Activated CD8-positive, alpha-beta memory T cell treated with anti-CD3 and anti-CD28 coated beads, Interleukin-2, amount 50 U/mL, for 24 hours (primary cell): ENCODE data around the gene PDXDC1.
"Not testable (repeated sequence)": the region's sequence is repeated elsewhere in the genome, so short reads cannot be mapped to it uniquely, and the experiment has no call there.

ENCODE experiments used
- DNase-seq: peaks from one replicate; pipeline ENCODE4 v3.0.0-alpha.2; 2020; ENCODE audit errors: extremely low read depth

The PDXDC1 gene, protein sequence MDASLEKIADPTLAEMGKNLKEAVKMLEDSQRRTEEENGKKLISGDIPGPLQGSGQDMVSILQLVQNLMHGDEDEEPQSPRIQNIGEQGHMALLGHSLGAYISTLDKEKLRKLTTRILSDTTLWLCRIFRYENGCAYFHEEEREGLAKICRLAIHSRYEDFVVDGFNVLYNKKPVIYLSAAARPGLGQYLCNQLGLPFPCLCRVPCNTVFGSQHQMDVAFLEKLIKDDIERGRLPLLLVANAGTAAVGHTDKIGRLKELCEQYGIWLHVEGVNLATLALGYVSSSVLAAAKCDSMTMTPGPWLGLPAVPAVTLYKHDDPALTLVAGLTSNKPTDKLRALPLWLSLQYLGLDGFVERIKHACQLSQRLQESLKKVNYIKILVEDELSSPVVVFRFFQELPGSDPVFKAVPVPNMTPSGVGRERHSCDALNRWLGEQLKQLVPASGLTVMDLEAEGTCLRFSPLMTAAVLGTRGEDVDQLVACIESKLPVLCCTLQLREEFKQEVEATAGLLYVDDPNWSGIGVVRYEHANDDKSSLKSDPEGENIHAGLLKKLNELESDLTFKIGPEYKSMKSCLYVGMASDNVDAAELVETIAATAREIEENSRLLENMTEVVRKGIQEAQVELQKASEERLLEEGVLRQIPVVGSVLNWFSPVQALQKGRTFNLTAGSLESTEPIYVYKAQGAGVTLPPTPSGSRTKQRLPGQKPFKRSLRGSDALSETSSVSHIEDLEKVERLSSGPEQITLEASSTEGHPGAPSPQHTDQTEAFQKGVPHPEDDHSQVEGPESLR

DNA sequence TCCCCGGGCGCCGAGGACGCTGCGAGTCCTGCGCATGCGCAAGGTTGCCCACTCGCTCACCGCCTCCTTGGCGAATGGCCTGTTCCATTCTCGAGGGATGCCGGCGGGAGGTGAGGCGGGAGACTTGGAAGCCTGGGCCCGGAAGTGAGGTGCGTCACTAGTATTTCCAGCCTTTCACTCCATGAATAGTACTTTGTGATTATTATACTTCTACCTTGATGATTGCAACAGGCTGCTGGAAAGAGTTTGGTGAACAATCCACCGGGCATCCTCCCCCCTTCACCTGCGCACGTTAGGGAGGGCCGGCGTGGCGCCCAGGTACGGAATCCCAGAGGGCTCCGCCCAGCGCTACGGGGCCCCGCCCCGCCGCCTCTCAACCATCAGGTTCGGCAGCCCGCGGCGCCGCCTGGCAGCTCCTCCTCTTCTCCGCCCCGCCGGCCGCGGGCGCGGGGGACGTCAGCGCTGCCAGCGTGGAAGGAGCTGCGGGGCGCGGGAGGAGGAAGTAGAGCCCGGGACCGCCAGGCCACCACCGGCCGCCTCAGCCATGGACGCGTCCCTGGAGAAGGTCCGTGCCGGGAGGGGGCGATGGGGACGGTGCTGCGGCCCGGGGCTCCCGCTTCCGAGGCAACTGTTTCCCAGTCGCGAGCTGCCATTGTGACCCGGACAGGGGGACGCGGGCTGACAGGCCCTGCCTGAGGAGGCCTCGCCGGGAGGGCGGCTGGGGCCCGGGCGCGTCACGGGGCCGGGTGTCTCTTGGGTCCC is at the start of gene PDXDC1:
Gene PDXDC1, plus strand, starts transcription at position 371 of the 762 bp plus-strand sequence. Its CDS starts 174 bp downstream, at position 545.
- DNase-seq, result peak; percentile 81

DNA sequence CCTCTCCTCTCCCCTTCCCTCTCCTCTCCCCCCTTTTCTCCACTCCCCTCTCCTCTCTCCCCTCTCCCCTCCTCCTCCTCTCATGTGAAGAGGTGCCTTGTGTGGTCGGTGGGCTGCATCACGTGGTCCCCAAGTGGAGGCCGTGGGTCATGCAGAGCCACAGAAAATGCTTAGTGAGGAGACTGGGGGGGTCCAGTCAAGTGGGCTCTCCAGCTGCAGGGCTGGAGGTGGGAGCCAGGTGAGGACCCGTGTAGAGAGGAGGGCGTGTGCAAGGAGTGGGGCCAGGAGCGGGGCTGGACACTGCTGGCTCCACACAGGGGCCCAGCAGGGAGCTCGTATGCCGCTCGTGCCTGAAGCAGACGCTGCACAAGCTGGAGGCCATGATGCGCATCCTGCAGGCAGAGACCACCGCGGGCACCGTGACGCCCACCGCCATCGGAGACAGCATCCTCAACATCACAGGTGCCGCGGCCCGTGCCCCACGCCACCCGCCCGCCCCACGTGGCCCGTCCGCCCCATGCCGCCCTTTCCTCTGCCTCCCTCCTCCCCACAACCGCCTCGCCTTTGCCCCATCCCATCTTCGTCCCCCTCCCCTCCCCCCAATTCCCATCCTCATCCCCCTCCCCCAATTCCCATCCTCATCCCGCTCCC is 46.6 kb upstream of the PDXDC1 start:
- DNase-seq, result not testable (repeated sequence)

- not testable (repeated sequence) for DNase-seq
These were observed 45.6 kb upstream of the PDXDC1 start for GRCh38 chr16:14929176-14929575.

DNA sequence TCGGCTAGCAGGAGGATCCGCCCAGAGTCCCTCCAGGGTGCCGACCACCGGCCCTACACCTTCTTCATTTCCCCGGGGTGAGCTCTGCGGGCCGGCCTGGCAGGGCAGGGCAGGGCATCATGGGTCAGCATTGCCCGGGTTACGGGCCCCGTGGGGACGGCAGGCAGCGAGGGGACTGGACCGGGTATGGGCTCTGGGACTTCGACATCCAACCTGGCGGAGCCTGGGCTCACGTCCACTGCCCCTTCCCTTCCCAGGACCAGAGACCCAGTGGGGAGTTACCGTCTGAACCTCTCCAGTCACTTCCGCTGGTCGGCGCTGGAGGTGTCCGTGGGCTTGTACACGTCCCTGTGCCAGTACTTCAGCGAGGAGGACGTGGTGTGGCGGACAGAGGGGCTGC is 44.6 kb upstream of the PDXDC1 start:
- DNase-seq, result not testable (repeated sequence)

- DNase-seq, result not testable (repeated sequence)
These were observed 43.9 kb upstream of the PDXDC1 start for GRCh38 chr16:14930971-14931370.

- DNase-seq, result not testable (repeated sequence)
These were observed 42.0 kb upstream of the PDXDC1 start for GRCh38 chr16:14932581-14933375.

DNA sequence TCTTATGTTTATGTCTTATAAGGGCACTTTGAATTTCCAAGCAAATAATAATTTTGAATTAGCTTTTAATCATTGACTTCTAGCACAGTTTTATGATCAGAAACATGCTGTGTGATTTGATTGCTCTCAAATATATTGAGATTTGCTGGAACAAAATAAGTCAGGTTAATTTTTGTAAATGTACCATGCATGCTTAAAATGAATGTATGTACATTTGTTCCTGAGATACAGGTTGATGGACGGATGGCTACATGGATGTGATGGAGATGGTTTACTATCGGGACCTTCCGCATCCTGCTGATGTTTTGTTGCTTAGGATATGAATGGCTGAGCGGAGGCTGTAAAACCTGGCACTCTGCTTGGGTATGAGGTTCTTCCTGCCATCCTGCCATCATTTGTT is 37.7 kb upstream of the PDXDC1 start, which contains the start of gene NPIPA1:
Gene NPIPA1, plus strand, starts transcription at position 301 of the 400 bp plus-strand sequence. Its CDS starts 0 bp downstream, at position 301.
- not testable (repeated sequence) for DNase-seq

GRCh38 chr16:14937994-14938393 is 36.8 kb upstream of the PDXDC1 start:
- DNase-seq, result not testable (repeated sequence)

- not testable (repeated sequence) for DNase-seq
These were observed 32.1 kb upstream of the PDXDC1 start for GRCh38 chr16:14942686-14943085.

- DNase-seq, result no peak
These were observed 19.1 kb upstream of the PDXDC1 start for GRCh38 chr16:14955546-14956231.

GRCh38 chr16:14957576-14958322 is 17.1 kb upstream of the PDXDC1 start:
- no peak for DNase-seq

- no peak for DNase-seq
These were observed 16.6 kb upstream of the PDXDC1 start for GRCh38 chr16:14958323-14958600.

GRCh38 chr16:14958970-14959369 is 15.9 kb upstream of the PDXDC1 start:
- DNase-seq, result no peak

DNA sequence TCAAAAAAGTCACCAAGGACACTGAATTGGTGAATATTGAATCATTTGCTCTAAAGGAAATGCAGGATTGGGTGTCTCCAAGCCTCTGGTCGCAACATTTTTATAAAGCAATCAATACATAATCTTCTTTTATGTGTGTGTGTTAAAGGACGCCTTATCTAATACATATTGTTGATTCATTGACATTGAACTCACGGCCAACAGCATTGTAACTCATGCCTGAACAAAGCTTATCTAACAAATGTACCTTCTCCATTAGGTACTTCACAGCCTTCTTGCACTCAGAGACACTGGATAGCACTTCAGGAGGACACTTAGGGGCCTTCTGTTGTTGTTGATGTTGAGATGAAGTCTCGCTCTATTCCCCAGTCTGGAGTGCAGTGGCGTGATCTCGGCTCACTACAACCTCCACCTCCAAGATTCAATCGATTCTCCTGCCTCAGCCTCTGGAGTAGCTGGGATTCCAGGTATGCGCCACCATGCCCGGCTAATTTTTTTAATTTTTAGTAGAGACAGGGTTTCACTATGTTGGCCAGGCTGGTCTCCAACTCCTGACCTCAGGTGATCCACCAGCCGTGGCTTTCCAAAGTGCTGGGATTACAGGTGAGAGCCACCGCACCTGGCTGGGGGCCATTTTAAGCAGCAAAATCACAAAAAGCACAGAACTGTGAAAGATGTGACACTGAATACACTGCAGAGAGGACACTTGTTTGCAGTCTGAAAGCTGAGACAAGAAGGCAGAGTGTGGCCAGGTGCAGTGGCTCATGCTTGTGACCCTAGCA is 13.2 kb upstream of the PDXDC1 start:
- DNase-seq, result no peak

DNA sequence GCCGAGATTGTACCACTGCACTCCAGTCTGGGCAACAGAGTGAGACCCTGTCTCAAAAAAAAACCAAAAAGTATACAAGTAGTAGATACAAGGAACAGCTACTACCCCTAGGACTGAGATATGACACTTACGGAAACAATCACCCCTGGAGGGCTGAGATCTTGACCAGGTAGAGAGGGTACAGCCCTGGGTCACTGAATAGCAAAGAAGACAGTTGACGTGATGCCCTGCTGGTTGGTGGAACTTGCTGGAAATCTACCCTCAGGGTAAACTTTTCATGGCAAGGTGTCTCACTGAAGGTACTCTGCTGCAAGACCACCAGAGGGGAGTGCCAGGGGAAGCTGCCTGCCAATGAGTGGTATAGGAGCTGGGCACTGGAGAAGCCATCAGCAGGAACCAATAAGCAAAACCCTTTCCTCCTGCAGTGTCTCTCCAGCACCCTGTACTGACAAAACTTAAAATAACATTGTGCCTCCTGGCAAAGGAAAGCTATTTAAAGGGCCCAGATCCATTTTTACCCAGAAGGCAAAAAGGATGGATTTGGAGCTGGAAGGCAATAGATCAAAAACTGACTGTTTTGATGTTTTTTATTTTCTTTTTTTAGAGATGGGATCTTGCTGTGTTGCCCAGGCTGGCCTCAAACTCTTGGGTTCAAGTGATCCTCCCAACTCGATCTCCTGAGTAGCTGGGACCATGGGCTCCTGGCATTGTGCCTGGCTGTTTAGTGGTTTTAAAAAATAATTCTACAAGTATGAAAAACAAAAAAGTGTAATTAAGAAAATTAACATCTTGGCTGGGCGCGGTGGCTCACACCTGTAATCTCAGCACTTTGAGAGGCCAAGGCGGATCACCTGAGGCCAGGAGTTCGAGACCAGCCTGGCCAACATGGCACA is 11.3 kb upstream of the PDXDC1 start:
- DNase-seq, result no peak

- DNase-seq, result no peak
These were observed 9.5 kb upstream of the PDXDC1 start for GRCh38 chr16:14965328-14965727.

GRCh38 chr16:14969795-14970194 is 5.0 kb upstream of the PDXDC1 start:
- not testable (repeated sequence) for DNase-seq
